ENCODE measurements around the gene USP22. TPM values are rescaled to one million over a fixed set of nuclear protein-coding genes. Genes with fewer than 3 reads are reported as not detected.

Gene USP22
- total RNA-seq, 1 donor from 2014 or later = 235 TPM

DNA sequence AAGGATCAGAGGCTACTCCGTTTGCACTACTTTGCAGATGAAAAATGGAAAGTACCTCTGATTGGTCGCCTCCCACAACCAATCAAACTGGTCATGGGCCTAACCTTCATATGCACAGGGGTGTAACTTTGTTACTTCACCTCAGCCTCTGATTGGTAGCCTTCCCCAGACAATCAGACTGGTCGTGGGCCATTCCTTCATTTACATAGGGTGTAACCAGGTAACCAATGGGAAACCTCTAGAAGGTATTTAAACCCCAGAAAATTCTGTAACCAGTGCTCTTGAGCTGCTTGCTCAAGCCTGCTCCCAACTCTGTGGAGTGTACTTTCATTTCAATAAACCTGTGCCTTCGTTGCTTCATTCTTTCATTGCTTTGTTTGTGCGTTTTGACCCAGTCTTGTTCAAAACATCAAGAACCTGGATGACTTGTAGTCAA is 39.2 kb upstream of the USP22 start:
- no peaks in the 10 kb centered on the region for H3K36me3 ChIP-seq (ENCODE audit: control insufficient read depth, insufficient read depth, low read length)
- no peak for DNase-seq (ENCODE audit: low read depth)
- TF ChIP-seq, protein P1, sequence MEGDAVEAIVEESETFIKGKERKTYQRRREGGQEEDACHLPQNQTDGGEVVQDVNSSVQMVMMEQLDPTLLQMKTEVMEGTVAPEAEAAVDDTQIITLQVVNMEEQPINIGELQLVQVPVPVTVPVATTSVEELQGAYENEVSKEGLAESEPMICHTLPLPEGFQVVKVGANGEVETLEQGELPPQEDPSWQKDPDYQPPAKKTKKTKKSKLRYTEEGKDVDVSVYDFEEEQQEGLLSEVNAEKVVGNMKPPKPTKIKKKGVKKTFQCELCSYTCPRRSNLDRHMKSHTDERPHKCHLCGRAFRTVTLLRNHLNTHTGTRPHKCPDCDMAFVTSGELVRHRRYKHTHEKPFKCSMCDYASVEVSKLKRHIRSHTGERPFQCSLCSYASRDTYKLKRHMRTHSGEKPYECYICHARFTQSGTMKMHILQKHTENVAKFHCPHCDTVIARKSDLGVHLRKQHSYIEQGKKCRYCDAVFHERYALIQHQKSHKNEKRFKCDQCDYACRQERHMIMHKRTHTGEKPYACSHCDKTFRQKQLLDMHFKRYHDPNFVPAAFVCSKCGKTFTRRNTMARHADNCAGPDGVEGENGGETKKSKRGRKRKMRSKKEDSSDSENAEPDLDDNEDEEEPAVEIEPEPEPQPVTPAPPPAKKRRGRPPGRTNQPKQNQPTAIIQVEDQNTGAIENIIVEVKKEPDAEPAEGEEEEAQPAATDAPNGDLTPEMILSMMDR (IDR thresholded peaks at IDR 0.05; ENCODE audit: insufficient read depth, low read length, poor library complexity, severe bottlenecking) = no peak
- H3K27me3 ChIP-seq (ENCODE audit: control insufficient read depth, insufficient read depth, low read length) = no peaks in the 10 kb centered on the region
- no peak overlapping the region for H3K4me3 ChIP-seq (ENCODE audit: low read depth, low read length)

GRCh38 chr17:21079196-21079595 is 36.4 kb upstream of the USP22 start:
- TF ChIP-seq, protein P1 (IDR thresholded peaks at IDR 0.05; ENCODE audit: insufficient read depth, low read length, poor library complexity, severe bottlenecking) = no peak
- H3K27me3 ChIP-seq (ENCODE audit: control insufficient read depth, insufficient read depth, low read length) = no peaks in the 10 kb centered on the region
- DNase-seq (ENCODE audit: low read depth) = no peak
- no peaks in the 10 kb centered on the region for H3K36me3 ChIP-seq (ENCODE audit: control insufficient read depth, insufficient read depth, low read length)
- no peak overlapping the region for H3K4me3 ChIP-seq (ENCODE audit: low read depth, low read length)

- H3K4me3 ChIP-seq (ENCODE audit: low read depth, low read length) = no peak overlapping the region
- TF ChIP-seq, protein P1 (IDR thresholded peaks at IDR 0.05; ENCODE audit: insufficient read depth, low read length, poor library complexity, severe bottlenecking) = no peak
- DNase-seq (ENCODE audit: low read depth) = no peak
Measured at GRCh38 chr17:21078016-21078780, 35.4 kb upstream of the USP22 start.

DNA sequence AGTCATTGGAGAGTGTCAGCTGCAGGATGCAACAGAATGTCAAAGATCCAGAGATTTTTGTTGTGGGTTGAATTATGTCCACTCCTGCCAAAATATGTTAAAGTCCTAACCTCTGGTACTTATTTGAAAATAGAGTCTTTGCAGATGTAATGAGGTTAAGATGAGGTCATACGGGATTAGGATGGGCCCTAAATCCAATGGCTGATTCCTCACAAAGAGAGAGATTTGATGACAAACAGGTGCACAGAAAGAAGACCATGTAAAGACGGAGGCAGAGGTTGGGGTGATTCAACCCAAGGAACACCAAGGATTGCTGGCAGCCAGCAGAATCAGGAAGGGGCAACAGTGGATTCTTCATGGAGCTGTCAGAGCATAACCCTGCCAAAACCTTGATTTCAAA is 34.5 kb upstream of the USP22 start:
- H3K36me3 ChIP-seq (ENCODE audit: control insufficient read depth, insufficient read depth, low read length) = no peaks in the 10 kb centered on the region
- no peak for DNase-seq (ENCODE audit: low read depth)
- H3K4me3 ChIP-seq (ENCODE audit: low read depth, low read length) = no peak overlapping the region
- TF ChIP-seq, protein P1 (IDR thresholded peaks at IDR 0.05; ENCODE audit: insufficient read depth, low read length, poor library complexity, severe bottlenecking) = no peak
- H3K27me3 ChIP-seq (ENCODE audit: control insufficient read depth, insufficient read depth, low read length) = no peaks in the 10 kb centered on the region

More at GRCh38 chr17:21078016-21078780, 35.4 kb upstream of the USP22 start:
- no peaks in the 10 kb centered on the region for H3K27me3 ChIP-seq (ENCODE audit: control insufficient read depth, insufficient read depth, low read length)
- no peaks in the 10 kb centered on the region for H3K36me3 ChIP-seq (ENCODE audit: control insufficient read depth, insufficient read depth, low read length)

DNA sequence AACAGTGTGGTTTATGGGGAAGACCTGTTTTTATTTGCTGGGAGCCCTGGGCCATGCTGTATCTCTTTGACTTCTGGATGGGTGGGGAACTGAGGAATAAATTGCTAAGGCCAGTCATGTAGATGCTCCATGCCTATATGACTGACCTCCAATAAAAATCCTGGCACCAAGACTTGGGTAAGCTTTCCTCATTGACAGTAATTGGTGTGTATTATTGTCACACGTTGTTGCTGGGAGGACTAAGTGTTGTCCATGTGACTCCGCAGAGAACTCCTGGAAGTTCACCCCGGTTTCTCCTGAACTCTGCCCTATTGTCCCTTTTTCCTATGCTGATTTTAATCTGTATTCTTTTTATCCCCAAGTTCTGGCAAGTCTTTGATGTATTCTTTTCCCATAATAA is 33.4 kb upstream of the USP22 start:
- TF ChIP-seq, protein P1 (IDR thresholded peaks at IDR 0.05; ENCODE audit: insufficient read depth, low read length, poor library complexity, severe bottlenecking) = no peak
- DNase-seq (ENCODE audit: low read depth) = no peak
- H3K36me3 ChIP-seq (ENCODE audit: control insufficient read depth, insufficient read depth, low read length) = no peaks in the 10 kb centered on the region
- H3K27me3 ChIP-seq (ENCODE audit: control insufficient read depth, insufficient read depth, low read length) = no peaks in the 10 kb centered on the region
- no peak overlapping the region for H3K4me3 ChIP-seq (ENCODE audit: low read depth, low read length)

- H3K36me3 ChIP-seq (ENCODE audit: control insufficient read depth, insufficient read depth, low read length) = no peaks in the 10 kb centered on the region
- TF ChIP-seq, protein P1 (IDR thresholded peaks at IDR 0.05; ENCODE audit: insufficient read depth, low read length, poor library complexity, severe bottlenecking) = no peak
Measured at GRCh38 chr17:21075739-21076085, 32.9 kb upstream of the USP22 start.

More at GRCh38 chr17:21075739-21076085, 32.9 kb upstream of the USP22 start:
- DNase-seq (ENCODE audit: low read depth) = no peak
- Histone ChIP-seq H3K4me3 (ENCODE audit: low read depth, low read length) (no peak overlapping the region), H3K27me3 (ENCODE audit: control insufficient read depth, insufficient read depth, low read length) (no peaks in the 10 kb centered on the region)

All from kidney epithelial cell (primary cell).